ENCODE data around the gene MPL.
A peak's percentile ranks its signal among the peaks of the same experiment; 100 is the strongest.

MPL gene

GRCh38 chr1:43349594-43350306 is 12.1 kb downstream of the MPL start:
- Histone ChIP-seq H3K4me3 (no peak overlapping the region), H3K4me1 (no peaks in the 10 kb centered on the region; the same call in 1 of the 2 replicates), H3K27me3 (ENCODE audit: low read depth) (no peaks in the 10 kb centered on the region), H3K36me3 (replicated peaks) (no peaks in the 10 kb centered on the region), H3K9me3 (no peaks in the 10 kb centered on the region)
- in situ Hi-C loops (cut with MboI; ENCODE audit: low sequenced_read_pairs): no loop called here
- DNase-seq (ENCODE audit: low spot score in 2 of 2): no peak

- no peak overlapping the region for H3K4me3 ChIP-seq
- no peaks in the 10 kb centered on the region for H3K27me3 ChIP-seq (ENCODE audit: low read depth)
- H3K4me1 ChIP-seq: no peaks in the 10 kb centered on the region; the same call in 1 of the 2 replicates
- in situ Hi-C loops (cut with MboI; ENCODE audit: low sequenced_read_pairs): no loop called here
- H3K9me3 ChIP-seq: no peaks in the 10 kb centered on the region
- no peaks in the 10 kb centered on the region for H3K36me3 ChIP-seq (replicated peaks)
- DNase-seq (ENCODE audit: low spot score in 2 of 2): no peak
Measured at GRCh38 chr1:43350976-43351375, 13.4 kb downstream of the MPL start.

- H3K9me3 ChIP-seq: no peaks in the 10 kb centered on the region
- H3K4me1 ChIP-seq: no peaks in the 10 kb centered on the region; the same call in 1 of the 2 replicates
- no peak for DNase-seq (ENCODE audit: low spot score in 2 of 2)
- in situ Hi-C loops (cut with MboI; ENCODE audit: low sequenced_read_pairs): no loop called here
- no peaks in the 10 kb centered on the region for H3K36me3 ChIP-seq (replicated peaks)
- H3K4me3 ChIP-seq: no peak overlapping the region
- no peaks in the 10 kb centered on the region for H3K27me3 ChIP-seq (ENCODE audit: low read depth)
Measured at GRCh38 chr1:43351421-43352350, 14.1 kb downstream of the MPL start.

DNA sequence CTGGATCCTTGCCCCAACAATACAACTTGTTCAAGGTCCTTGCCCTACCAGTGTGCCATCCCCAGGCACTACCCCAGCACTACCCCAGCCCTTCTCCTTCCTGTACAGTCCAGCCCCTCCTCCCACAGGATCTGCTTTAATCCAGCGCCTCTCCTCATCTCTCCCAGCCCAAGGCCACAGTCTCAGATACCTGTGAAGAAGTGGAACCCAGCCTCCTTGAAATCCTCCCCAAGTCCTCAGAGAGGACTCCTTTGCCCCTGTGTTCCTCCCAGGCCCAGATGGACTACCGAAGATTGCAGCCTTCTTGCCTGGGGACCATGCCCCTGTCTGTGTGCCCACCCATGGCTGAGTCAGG is 14.7 kb downstream of the MPL start:
- Histone ChIP-seq H3K9me3 (no peaks in the 10 kb centered on the region), H3K27me3 (ENCODE audit: low read depth) (no peaks in the 10 kb centered on the region), H3K4me3 (no peak overlapping the region), H3K36me3 (replicated peaks) (no peaks in the 10 kb centered on the region), H3K4me1 (no peaks in the 10 kb centered on the region; the same call in 1 of the 2 replicates)
- DNase-seq (ENCODE audit: low spot score in 2 of 2): no peak
- in situ Hi-C loops (cut with MboI; ENCODE audit: low sequenced_read_pairs): no loop called here

DNA sequence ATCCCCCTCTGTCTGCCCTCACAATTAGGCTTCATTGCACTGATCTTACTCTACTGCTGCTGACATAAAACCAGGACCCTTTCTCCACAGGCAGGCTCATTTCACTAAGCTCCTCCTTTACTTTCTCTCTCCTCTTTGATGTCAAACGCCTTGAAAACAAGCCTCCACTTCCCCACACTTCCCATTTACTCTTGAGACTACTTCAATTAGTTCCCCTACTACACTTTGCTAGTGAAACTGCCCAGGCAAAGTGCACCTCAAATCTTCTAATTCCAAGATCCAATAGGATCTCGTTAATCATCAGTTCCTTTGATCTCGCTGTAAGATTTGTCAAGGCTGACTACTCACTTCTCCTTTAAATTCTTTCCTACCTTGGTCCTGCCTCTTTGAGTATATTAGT is 15.3 kb downstream of the MPL start:
- Histone ChIP-seq H3K9me3 (no peaks in the 10 kb centered on the region), H3K27me3 (ENCODE audit: low read depth) (no peaks in the 10 kb centered on the region), H3K4me3 (no peak overlapping the region), H3K4me1 (peaks cover 2% of the 10 kb centered on the region), H3K36me3 (replicated peaks) (no peaks in the 10 kb centered on the region)
- in situ Hi-C loops (cut with MboI; ENCODE audit: low sequenced_read_pairs): no loop called here
- no peak for DNase-seq (ENCODE audit: low spot score in 2 of 2)

GRCh38 chr1:43354471-43354870 is 16.9 kb downstream of the MPL start:
- H3K27me3 ChIP-seq (ENCODE audit: low read depth): no peaks in the 10 kb centered on the region
- no peak overlapping the region for H3K4me3 ChIP-seq
- no peaks in the 10 kb centered on the region for H3K9me3 ChIP-seq
- no peak for DNase-seq (ENCODE audit: low spot score in 2 of 2)
- peaks cover 6% of the 10 kb centered on the region for H3K36me3 ChIP-seq (replicated peaks)
- in situ Hi-C loops (cut with MboI; ENCODE audit: low sequenced_read_pairs): no loop called here
- peaks cover 3% of the 10 kb centered on the region for H3K4me1 ChIP-seq

DNA sequence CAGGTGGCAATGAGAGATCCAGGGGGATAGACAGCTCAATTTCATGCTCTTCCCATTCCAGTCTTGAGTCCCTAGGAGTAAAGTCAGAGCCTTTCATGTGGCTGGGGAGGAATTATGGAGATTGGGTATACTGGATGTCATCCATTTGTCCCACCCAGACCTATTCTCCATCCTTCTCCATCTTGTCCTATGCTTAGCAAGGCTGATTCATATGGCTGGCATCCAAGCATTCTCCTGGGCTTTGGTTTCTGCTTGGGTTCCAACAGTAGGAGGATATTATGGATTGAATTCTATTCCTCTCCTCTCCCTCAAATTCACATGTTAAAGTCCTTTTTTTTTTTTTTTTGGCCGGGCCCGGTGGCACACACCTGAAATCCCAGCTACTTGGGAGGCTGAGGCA is 17.3 kb downstream of the MPL start:
- H3K36me3 ChIP-seq (replicated peaks): peaks cover 11% of the 10 kb centered on the region
- DNase-seq (ENCODE audit: low spot score in 2 of 2): no peak
- H3K9me3 ChIP-seq: no peaks in the 10 kb centered on the region
- H3K4me1 ChIP-seq: peaks cover 3% of the 10 kb centered on the region
- in situ Hi-C loops (cut with MboI; ENCODE audit: low sequenced_read_pairs): no loop called here
- no peak overlapping the region for H3K4me3 ChIP-seq
- no peaks in the 10 kb centered on the region for H3K27me3 ChIP-seq (ENCODE audit: low read depth)

- no peaks in the 10 kb centered on the region for H3K9me3 ChIP-seq
- H3K4me1 ChIP-seq: peaks cover 17% of the 10 kb centered on the region
- no peaks in the 10 kb centered on the region for H3K27me3 ChIP-seq (ENCODE audit: low read depth)
- no peak overlapping the region for H3K4me3 ChIP-seq
- in situ Hi-C loops (cut with MboI; ENCODE audit: low sequenced_read_pairs): no loop called here
- H3K36me3 ChIP-seq (replicated peaks): peaks cover 34% of the 10 kb centered on the region
- DNase-seq (ENCODE audit: low spot score in 2 of 2): no peak
Measured at GRCh38 chr1:43357251-43357650, 19.6 kb downstream of the MPL start.

- peak; percentile 46 to 62 for DNase-seq (ENCODE audit: low spot score in 2 of 2)
- Histone ChIP-seq H3K36me3 (replicated peaks) (peaks cover 44% of the 10 kb centered on the region), H3K4me3 (peak overlapping the region; percentile 88), H3K27me3 (ENCODE audit: low read depth) (no peaks in the 10 kb centered on the region), H3K4me1 (peaks cover 17% of the 10 kb centered on the region), H3K9me3 (no peaks in the 10 kb centered on the region)
- in situ Hi-C loops (cut with MboI; ENCODE audit: low sequenced_read_pairs): no loop called here
Measured at GRCh38 chr1:43358121-43358745, 20.6 kb downstream of the MPL start.

- Histone ChIP-seq H3K4me1 (peaks cover 17% of the 10 kb centered on the region), H3K27me3 (ENCODE audit: low read depth) (no peaks in the 10 kb centered on the region), H3K36me3 (replicated peaks) (peaks cover 52% of the 10 kb centered on the region), H3K4me3 (peak within 1 kb of the TSS; percentile 88), H3K9me3 (no peaks in the 10 kb centered on the region)
- in situ Hi-C loops (cut with MboI; ENCODE audit: low sequenced_read_pairs): no loop called here
- peak; percentile 98 to 100 for DNase-seq (ENCODE audit: low spot score in 2 of 2)
Measured at GRCh38 chr1:43358746-43359693, 21.4 kb downstream of the MPL start, which contains the start of gene CDC20. CDC20 (plus strand) TSS chr1:43358981; CDS start chr1:43359216, 235 bp downstream.

GRCh38 chr1:43359696-43360095 is 22.1 kb downstream of the MPL start:
- H3K4me3 ChIP-seq: peak overlapping the region; percentile 88
- peaks cover 59% of the 10 kb centered on the region for H3K36me3 ChIP-seq (replicated peaks)
- in situ Hi-C loops (cut with MboI; ENCODE audit: low sequenced_read_pairs): no loop called here
- H3K27me3 ChIP-seq (ENCODE audit: low read depth): no peaks in the 10 kb centered on the region
- H3K9me3 ChIP-seq: no peaks in the 10 kb centered on the region
- peaks cover 17% of the 10 kb centered on the region for H3K4me1 ChIP-seq
- no peak for DNase-seq (ENCODE audit: low spot score in 2 of 2)

GRCh38 chr1:43360616-43361015 is 23.0 kb downstream of the MPL start:
- peaks cover 17% of the 10 kb centered on the region for H3K4me1 ChIP-seq
- H3K36me3 ChIP-seq (replicated peaks): peaks cover 68% of the 10 kb centered on the region
- no peaks in the 10 kb centered on the region for H3K9me3 ChIP-seq
- no peak for DNase-seq (ENCODE audit: low spot score in 2 of 2)
- peak overlapping the region; percentile 88 for H3K4me3 ChIP-seq
- H3K27me3 ChIP-seq (ENCODE audit: low read depth): no peaks in the 10 kb centered on the region
- in situ Hi-C loops (cut with MboI; ENCODE audit: low sequenced_read_pairs): no loop called here

All from HAP-1 (cell line).